ENCODE data around the gene MAPK12.

Gene MAPK12

GRCh38 chr22:50221410-50222300 is 39.8 kb downstream of the MAPK12 start:
- FAIRE-seq (no peak), DNase-seq (ENCODE audit: insufficient read length, low spot score) (no peak)
- TF ChIP-seq POLR2A (IDR thresholded peaks at IDR 0.05; ENCODE audit: low read depth, low read length) = no peak

GRCh38 chr22:50220603-50221409 is 40.7 kb downstream of the MAPK12 start:
- no peak for TF ChIP-seq POLR2A (IDR thresholded peaks at IDR 0.05; ENCODE audit: low read depth, low read length)
- FAIRE-seq = no peak
- DNase-seq (ENCODE audit: insufficient read length, low spot score) = no peak

- DNase-seq (ENCODE audit: insufficient read length, low spot score) = no peak
- no peak for FAIRE-seq
- no peak for TF ChIP-seq POLR2A (IDR thresholded peaks at IDR 0.05; ENCODE audit: low read depth, low read length)
Observed at GRCh38 chr22:50219800-50220602, 41.5 kb downstream of the MAPK12 start.

GRCh38 chr22:50218996-50219727 is 42.3 kb downstream of the MAPK12 start:
- DNase-seq (ENCODE audit: insufficient read length, low spot score) (peak; percentile 48), FAIRE-seq (no peak)
- TF ChIP-seq POLR2A (IDR thresholded peaks at IDR 0.05; ENCODE audit: low read depth, low read length) = no peak

- FAIRE-seq (no peak), DNase-seq (ENCODE audit: insufficient read length, low spot score) (no peak)
- TF ChIP-seq POLR2A (IDR thresholded peaks at IDR 0.05; ENCODE audit: low read depth, low read length) = no peak
Observed at GRCh38 chr22:50218153-50218995, 43.1 kb downstream of the MAPK12 start.

GRCh38 chr22:50217543-50218152 is 43.8 kb downstream of the MAPK12 start:
- no peak for FAIRE-seq
- TF ChIP-seq POLR2A (IDR thresholded peaks at IDR 0.05; ENCODE audit: low read depth, low read length) = no peak
- DNase-seq (ENCODE audit: insufficient read length, low spot score) = no peak

- no peak for TF ChIP-seq POLR2A (IDR thresholded peaks at IDR 0.05; ENCODE audit: low read depth, low read length)
- FAIRE-seq (no peak), DNase-seq (ENCODE audit: insufficient read length, low spot score) (no peak)
Observed at GRCh38 chr22:50216684-50217520, 44.6 kb downstream of the MAPK12 start.

- DNase-seq (ENCODE audit: insufficient read length, low spot score) = no peak
- FAIRE-seq = no peak
- TF ChIP-seq POLR2A (IDR thresholded peaks at IDR 0.05; ENCODE audit: low read depth, low read length) = no peak
Observed at GRCh38 chr22:50216055-50216683, 45.3 kb downstream of the MAPK12 start.

GRCh38 chr22:50215297-50216054 is 46.0 kb downstream of the MAPK12 start:
- TF ChIP-seq POLR2A (IDR thresholded peaks at IDR 0.05; ENCODE audit: low read depth, low read length) = no peak
- DNase-seq (ENCODE audit: insufficient read length, low spot score) = no peak
- no peak for FAIRE-seq

- FAIRE-seq = no peak
Observed at GRCh38 chr22:50213263-50213662, 48.2 kb downstream of the MAPK12 start.

More at GRCh38 chr22:50213263-50213662, 48.2 kb downstream of the MAPK12 start:
- DNase-seq (ENCODE audit: insufficient read length, low spot score) = no peak
- no peak for TF ChIP-seq POLR2A (IDR thresholded peaks at IDR 0.05; ENCODE audit: low read depth, low read length)
